Measurements from ENCODE around the gene AGAP5.
A peak's percentile ranks its signal among the peaks of the same experiment; 100 is the strongest.
"Not testable (repeated sequence)": the region's sequence is repeated elsewhere in the genome, so short reads cannot be mapped to it uniquely, and the experiment has no call there.

The AGAP5 gene

GRCh38 chr10:73697675-73698159 lies at the start of gene AGAP5:
TSS of gene AGAP5 (minus strand) at chr10:73698109. CDS start at chr10:73697755, 354 bp downstream.
- not testable (repeated sequence) for H3K4me3 ChIP-seq; H3K27ac ChIP-seq; DNase-seq (ENCODE audit: low spot score)

GRCh38 chr10:73746721-73747120 lies 48.8 kb upstream of the AGAP5 start:
- H3K27ac ChIP-seq = no peak overlapping the region
- no peak for TF ChIP-seq CTCF (IDR thresholded peaks at IDR 0.05)
- no peak overlapping the region for H3K4me3 ChIP-seq
- DNase-seq (ENCODE audit: low spot score) = no peak

- no peak for DNase-seq (ENCODE audit: low spot score)
- Histone ChIP-seq H3K27ac (peak overlapping the region; percentile 80 to 94), H3K4me3 (peak overlapping the region; percentile 72)
- TF ChIP-seq CTCF (IDR thresholded peaks at IDR 0.05) = no peak
Measured at GRCh38 chr10:73744664-73744975, 46.7 kb upstream of the AGAP5 start.

GRCh38 chr10:73743905-73744663 lies 46.2 kb upstream of the AGAP5 start, which contains the start of gene SEC24C:
TSS of gene SEC24C (plus strand) at chr10:73744372. CDS start at chr10:73746833, 2,461 bp downstream.
- DNase-seq (ENCODE audit: low spot score) = peak; percentile 98
- H3K27ac ChIP-seq = peak within 1 kb of the TSS; percentile 80 to 94
- H3K4me3 ChIP-seq = peak within 1 kb of the TSS; percentile 72
- TF ChIP-seq CTCF (IDR thresholded peaks at IDR 0.05) = no peak

GRCh38 chr10:73743327-73743904 lies 45.5 kb upstream of the AGAP5 start:
- Histone ChIP-seq H3K27ac (peak overlapping the region; percentile 80 to 94), H3K4me3 (peak overlapping the region; percentile 72)
- no peak for DNase-seq (ENCODE audit: low spot score)
- no peak for TF ChIP-seq CTCF (IDR thresholded peaks at IDR 0.05)

GRCh38 chr10:73742454-73742734 lies 44.5 kb upstream of the AGAP5 start:
- no peak for TF ChIP-seq CTCF (IDR thresholded peaks at IDR 0.05)
- no peak overlapping the region for H3K4me3 ChIP-seq

GRCh38 chr10:73740501-73741254 lies 42.8 kb upstream of the AGAP5 start:
- not testable (repeated sequence) for DNase-seq (ENCODE audit: low spot score); H3K4me3 ChIP-seq; H3K27ac ChIP-seq

More at GRCh38 chr10:73742454-73742734, 44.5 kb upstream of the AGAP5 start:
- H3K27ac ChIP-seq = peak overlapping the region in 1 of 2 donors; percentile 11
- no peak for DNase-seq (ENCODE audit: low spot score)

Data from coronary artery (tissue), 2 donors.